Loucy (cell line): ENCODE results near the gene KRT86.
"Not testable (repeated sequence)": the region's sequence is repeated elsewhere in the genome, so short reads cannot be mapped to it uniquely, and the experiment has no call there.

ENCODE experiments used
- EZH2phosphoT487 ChIP-seq: fragments of 200-600 bp; IDR thresholded peaks from 2 replicates; pipeline ENCODE4 v1.6.1; 2018; ENCODE audit warnings: antibody characterized with exemption, mild to moderate bottlenecking, moderate library complexity, borderline replicate concordance
- TF ChIP-seq, protein P1 (sequence below): fragments of 200-600 bp; sonication (generic); conservative IDR thresholded peaks from 2 replicates; pipeline ENCODE4 v1.5.1; 2014; ENCODE audit warnings: mild to moderate bottlenecking, antibody characterized with exemption, low read length

DNA sequence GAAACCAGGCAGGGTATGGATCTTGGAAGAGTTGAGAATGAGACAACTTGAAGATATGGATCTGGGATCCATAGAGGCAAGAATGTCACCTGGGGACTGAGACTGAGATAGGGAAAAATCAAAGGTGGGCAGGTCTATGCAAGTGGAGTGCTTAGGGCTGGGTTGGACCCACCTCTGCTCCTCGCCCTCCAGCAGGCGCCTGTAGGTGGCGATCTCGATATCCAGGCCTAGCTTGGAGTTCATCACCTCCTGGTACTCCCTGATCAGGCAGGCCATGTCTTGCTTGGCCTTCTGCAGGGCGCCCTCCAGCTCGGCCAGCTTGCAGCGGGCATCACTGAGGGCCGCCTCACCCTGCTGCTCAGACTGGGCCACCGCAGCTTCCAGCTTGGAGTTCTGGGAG lies 41.3 kb downstream of the KRT86 start:
- TF ChIP-seq, protein P1, sequence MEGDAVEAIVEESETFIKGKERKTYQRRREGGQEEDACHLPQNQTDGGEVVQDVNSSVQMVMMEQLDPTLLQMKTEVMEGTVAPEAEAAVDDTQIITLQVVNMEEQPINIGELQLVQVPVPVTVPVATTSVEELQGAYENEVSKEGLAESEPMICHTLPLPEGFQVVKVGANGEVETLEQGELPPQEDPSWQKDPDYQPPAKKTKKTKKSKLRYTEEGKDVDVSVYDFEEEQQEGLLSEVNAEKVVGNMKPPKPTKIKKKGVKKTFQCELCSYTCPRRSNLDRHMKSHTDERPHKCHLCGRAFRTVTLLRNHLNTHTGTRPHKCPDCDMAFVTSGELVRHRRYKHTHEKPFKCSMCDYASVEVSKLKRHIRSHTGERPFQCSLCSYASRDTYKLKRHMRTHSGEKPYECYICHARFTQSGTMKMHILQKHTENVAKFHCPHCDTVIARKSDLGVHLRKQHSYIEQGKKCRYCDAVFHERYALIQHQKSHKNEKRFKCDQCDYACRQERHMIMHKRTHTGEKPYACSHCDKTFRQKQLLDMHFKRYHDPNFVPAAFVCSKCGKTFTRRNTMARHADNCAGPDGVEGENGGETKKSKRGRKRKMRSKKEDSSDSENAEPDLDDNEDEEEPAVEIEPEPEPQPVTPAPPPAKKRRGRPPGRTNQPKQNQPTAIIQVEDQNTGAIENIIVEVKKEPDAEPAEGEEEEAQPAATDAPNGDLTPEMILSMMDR: peak; percentile 65
- TF ChIP-seq EZH2phosphoT487: not testable (repeated sequence)
